ENCODE measurements around the gene RASA3.

DNA sequence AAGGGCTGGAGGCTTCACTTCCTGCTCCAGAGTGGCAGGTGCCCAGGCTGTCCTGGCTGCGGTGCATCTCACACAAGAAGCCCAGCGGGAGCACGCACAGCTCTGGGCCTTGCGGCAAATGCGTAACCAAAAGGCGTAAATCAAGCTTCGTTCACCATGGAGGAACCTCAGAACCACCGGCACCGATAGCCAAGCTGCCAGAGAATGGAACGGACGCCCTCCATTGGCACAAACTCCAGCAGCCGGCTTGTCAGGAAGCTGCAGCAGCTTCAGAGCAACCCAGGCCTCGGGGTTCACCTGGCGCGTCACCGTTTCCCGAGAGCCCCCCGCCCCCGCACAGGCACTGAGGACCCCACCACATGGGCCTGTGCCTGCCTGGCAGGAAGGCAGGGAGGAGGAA is 76.7 kb downstream of the RASA3 start:
- no peak for TF ChIP-seq POLR2AphosphoS5 (IDR thresholded peaks at IDR 0.05)
- TF ChIP-seq EZH2 (IDR thresholded peaks at IDR 0.05; ENCODE audit: borderline replicate concordance, insufficient read depth, low read length, poor library complexity, severe bottlenecking) = no peak
- TF ChIP-seq, protein P1, sequence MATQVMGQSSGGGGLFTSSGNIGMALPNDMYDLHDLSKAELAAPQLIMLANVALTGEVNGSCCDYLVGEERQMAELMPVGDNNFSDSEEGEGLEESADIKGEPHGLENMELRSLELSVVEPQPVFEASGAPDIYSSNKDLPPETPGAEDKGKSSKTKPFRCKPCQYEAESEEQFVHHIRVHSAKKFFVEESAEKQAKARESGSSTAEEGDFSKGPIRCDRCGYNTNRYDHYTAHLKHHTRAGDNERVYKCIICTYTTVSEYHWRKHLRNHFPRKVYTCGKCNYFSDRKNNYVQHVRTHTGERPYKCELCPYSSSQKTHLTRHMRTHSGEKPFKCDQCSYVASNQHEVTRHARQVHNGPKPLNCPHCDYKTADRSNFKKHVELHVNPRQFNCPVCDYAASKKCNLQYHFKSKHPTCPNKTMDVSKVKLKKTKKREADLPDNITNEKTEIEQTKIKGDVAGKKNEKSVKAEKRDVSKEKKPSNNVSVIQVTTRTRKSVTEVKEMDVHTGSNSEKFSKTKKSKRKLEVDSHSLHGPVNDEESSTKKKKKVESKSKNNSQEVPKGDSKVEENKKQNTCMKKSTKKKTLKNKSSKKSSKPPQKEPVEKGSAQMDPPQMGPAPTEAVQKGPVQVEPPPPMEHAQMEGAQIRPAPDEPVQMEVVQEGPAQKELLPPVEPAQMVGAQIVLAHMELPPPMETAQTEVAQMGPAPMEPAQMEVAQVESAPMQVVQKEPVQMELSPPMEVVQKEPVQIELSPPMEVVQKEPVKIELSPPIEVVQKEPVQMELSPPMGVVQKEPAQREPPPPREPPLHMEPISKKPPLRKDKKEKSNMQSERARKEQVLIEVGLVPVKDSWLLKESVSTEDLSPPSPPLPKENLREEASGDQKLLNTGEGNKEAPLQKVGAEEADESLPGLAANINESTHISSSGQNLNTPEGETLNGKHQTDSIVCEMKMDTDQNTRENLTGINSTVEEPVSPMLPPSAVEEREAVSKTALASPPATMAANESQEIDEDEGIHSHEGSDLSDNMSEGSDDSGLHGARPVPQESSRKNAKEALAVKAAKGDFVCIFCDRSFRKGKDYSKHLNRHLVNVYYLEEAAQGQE (IDR thresholded peaks at IDR 0.05; ENCODE audit: borderline replicate concordance) = no peak
- TF ChIP-seq, protein P2, sequence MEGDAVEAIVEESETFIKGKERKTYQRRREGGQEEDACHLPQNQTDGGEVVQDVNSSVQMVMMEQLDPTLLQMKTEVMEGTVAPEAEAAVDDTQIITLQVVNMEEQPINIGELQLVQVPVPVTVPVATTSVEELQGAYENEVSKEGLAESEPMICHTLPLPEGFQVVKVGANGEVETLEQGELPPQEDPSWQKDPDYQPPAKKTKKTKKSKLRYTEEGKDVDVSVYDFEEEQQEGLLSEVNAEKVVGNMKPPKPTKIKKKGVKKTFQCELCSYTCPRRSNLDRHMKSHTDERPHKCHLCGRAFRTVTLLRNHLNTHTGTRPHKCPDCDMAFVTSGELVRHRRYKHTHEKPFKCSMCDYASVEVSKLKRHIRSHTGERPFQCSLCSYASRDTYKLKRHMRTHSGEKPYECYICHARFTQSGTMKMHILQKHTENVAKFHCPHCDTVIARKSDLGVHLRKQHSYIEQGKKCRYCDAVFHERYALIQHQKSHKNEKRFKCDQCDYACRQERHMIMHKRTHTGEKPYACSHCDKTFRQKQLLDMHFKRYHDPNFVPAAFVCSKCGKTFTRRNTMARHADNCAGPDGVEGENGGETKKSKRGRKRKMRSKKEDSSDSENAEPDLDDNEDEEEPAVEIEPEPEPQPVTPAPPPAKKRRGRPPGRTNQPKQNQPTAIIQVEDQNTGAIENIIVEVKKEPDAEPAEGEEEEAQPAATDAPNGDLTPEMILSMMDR (IDR thresholded peaks at IDR 0.05; ENCODE audit: poor library complexity, severe bottlenecking) = no peak
- TF ChIP-seq EP300 (conservative IDR thresholded peaks at IDR 0.05; ENCODE audit: poor library complexity, severe bottlenecking) = no peak
- no peak for TF ChIP-seq RAD21 (conservative IDR thresholded peaks at IDR 0.05)
- TF ChIP-seq SMC3 (conservative IDR thresholded peaks at IDR 0.05; ENCODE audit: poor library complexity) = no peak
- no peak for TF ChIP-seq TAF1 (IDR thresholded peaks at IDR 0.05; ENCODE audit: low read depth)
- no peak for TF ChIP-seq MXI1 (conservative IDR thresholded peaks at IDR 0.05; ENCODE audit: poor library complexity, severe bottlenecking)
